Thyroid gland (tissue), 4 donors: Measurements from ENCODE around the gene ESPN.

Experiments used
- POLR2A ChIP-seq, 2 donors: fragments of 450-650 bp; IDR thresholded peaks; one replicate each; pipeline ENCODE4 v1.6.1; 2017; ENCODE audit warnings: antibody characterized with exemption in 2 of 2, mild to moderate bottlenecking in 2 of 2, moderate library complexity in 1 of 2
- TF ChIP-seq, protein P1 (sequence below), 6 experiments: fragments of 200-600 bp in 3 of 6; fragments of 450-650 bp in 3 of 6; sonication (generic) in 3 of 6; IDR thresholded peaks; one replicate each; pipeline ENCODE4 v1.5.1; 2016 to 2019; ENCODE audit warnings: antibody characterized with exemption in 6 of 6, mild to moderate bottlenecking in 2 of 6, inconsistent platforms in 1 of 6, moderate library complexity in 1 of 6

DNA sequence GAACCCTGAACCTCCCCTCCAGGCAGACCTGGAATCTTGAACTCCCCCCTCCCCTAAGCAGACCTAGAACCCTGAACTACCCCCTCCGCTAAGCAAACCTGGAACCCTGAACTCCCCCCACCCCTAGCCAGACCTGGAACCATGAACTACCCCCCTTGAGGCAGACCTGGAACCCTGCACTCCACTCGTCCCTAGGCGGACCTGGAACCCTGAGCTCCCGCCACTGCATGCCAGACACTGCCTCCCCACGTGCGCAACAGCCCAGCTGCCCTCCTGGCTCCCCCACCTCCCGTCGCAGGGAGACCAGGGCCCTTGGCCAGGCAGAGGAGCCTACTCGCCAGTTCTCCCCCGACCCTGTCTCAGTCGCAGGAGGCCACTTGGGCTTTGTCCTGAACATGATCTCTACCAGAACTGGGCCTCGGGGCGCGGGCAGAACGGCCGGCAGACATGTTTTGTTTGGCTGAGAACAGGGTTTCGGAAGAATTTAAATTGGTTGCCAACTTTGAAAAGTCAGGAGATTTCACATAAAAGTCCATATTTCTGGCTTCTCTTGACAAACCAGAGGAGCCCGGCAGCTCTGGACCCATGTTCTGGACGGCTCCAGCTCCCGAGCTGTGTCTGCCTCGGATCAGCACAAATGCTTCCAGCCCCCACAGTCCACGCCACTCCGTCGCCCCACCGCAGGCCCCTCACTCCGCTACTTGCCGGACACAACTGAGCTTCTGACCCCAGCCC, 76.1 kb downstream of the ESPN start:
- TF ChIP-seq, protein P1, sequence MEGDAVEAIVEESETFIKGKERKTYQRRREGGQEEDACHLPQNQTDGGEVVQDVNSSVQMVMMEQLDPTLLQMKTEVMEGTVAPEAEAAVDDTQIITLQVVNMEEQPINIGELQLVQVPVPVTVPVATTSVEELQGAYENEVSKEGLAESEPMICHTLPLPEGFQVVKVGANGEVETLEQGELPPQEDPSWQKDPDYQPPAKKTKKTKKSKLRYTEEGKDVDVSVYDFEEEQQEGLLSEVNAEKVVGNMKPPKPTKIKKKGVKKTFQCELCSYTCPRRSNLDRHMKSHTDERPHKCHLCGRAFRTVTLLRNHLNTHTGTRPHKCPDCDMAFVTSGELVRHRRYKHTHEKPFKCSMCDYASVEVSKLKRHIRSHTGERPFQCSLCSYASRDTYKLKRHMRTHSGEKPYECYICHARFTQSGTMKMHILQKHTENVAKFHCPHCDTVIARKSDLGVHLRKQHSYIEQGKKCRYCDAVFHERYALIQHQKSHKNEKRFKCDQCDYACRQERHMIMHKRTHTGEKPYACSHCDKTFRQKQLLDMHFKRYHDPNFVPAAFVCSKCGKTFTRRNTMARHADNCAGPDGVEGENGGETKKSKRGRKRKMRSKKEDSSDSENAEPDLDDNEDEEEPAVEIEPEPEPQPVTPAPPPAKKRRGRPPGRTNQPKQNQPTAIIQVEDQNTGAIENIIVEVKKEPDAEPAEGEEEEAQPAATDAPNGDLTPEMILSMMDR (IDR thresholded peaks at IDR 0.05): no peak
- TF ChIP-seq POLR2A (IDR thresholded peaks at IDR 0.05): no peak
